Activated CD4-positive, alpha-beta T cell treated with anti-CD3 and anti-CD28 coated beads for 24 hours (primary cell): Measurements from ENCODE around the gene TTLL5.

Source experiments
- DNase-seq, 2 donors: peaks; one replicate each; pipeline ENCODE4 v3.0.0-alpha.2; 2020; ENCODE audit warnings: low read depth in 2 of 2

The TTLL5 gene

GRCh38 chr14:75697918-75698317, 36.9 kb downstream of the TTLL5 start:
- DNase-seq, result no peak

- DNase-seq, result no peak
Observed at GRCh38 chr14:75699331-75699730, 38.3 kb downstream of the TTLL5 start.

GRCh38 chr14:75700295-75700694, 39.2 kb downstream of the TTLL5 start:
- DNase-seq, result no peak

- no peak for DNase-seq
Observed at GRCh38 chr14:75702122-75702521, 41.1 kb downstream of the TTLL5 start.

- no peak for DNase-seq
Observed at GRCh38 chr14:75702616-75703261, 41.7 kb downstream of the TTLL5 start.

- DNase-seq, result no peak
Observed at GRCh38 chr14:75703467-75703866, 42.4 kb downstream of the TTLL5 start.

- no peak for DNase-seq
Observed at GRCh38 chr14:75705014-75705413, 44.0 kb downstream of the TTLL5 start.

GRCh38 chr14:75709207-75709812, 48.3 kb downstream of the TTLL5 start:
- peak; percentile 43 to 49 for DNase-seq

GRCh38 chr14:75711105-75711795, 50.2 kb downstream of the TTLL5 start:
- DNase-seq, result no peak

GRCh38 chr14:75711796-75712211, 50.8 kb downstream of the TTLL5 start:
- no peak for DNase-seq

- DNase-seq, result no peak
Observed at GRCh38 chr14:75714991-75715390, 53.9 kb downstream of the TTLL5 start.

- DNase-seq, result no peak
Observed at GRCh38 chr14:75715926-75716780, 55.1 kb downstream of the TTLL5 start.

- DNase-seq, result no peak
Observed at GRCh38 chr14:75717729-75718128, 56.7 kb downstream of the TTLL5 start.

- DNase-seq, result no peak
Observed at GRCh38 chr14:75718199-75718598, 57.2 kb downstream of the TTLL5 start.

GRCh38 chr14:75720116-75720515, 59.1 kb downstream of the TTLL5 start:
- no peak for DNase-seq

- DNase-seq, result no peak
Observed at GRCh38 chr14:75720842-75721498, 59.9 kb downstream of the TTLL5 start.

GRCh38 chr14:75723716-75724115, 62.7 kb downstream of the TTLL5 start:
- no peak for DNase-seq

- DNase-seq, result no peak
Observed at GRCh38 chr14:75724414-75725204, 63.6 kb downstream of the TTLL5 start.

- DNase-seq, result no peak
Observed at GRCh38 chr14:75725481-75725880, 64.4 kb downstream of the TTLL5 start.

GRCh38 chr14:75726321-75726720, 65.3 kb downstream of the TTLL5 start:
- DNase-seq, result no peak

- no peak for DNase-seq
Observed at GRCh38 chr14:75727124-75727523, 66.1 kb downstream of the TTLL5 start.
